GM19238 (cell line): ENCODE data around the gene NCOA5.

Experiments
- DNase-seq: peaks from one replicate; pipeline ENCODE4 v3.0.0; 2011; ENCODE audit warnings: low spot score; ENCODE audit not compliant: insufficient read length

The NCOA5 gene

DNA sequence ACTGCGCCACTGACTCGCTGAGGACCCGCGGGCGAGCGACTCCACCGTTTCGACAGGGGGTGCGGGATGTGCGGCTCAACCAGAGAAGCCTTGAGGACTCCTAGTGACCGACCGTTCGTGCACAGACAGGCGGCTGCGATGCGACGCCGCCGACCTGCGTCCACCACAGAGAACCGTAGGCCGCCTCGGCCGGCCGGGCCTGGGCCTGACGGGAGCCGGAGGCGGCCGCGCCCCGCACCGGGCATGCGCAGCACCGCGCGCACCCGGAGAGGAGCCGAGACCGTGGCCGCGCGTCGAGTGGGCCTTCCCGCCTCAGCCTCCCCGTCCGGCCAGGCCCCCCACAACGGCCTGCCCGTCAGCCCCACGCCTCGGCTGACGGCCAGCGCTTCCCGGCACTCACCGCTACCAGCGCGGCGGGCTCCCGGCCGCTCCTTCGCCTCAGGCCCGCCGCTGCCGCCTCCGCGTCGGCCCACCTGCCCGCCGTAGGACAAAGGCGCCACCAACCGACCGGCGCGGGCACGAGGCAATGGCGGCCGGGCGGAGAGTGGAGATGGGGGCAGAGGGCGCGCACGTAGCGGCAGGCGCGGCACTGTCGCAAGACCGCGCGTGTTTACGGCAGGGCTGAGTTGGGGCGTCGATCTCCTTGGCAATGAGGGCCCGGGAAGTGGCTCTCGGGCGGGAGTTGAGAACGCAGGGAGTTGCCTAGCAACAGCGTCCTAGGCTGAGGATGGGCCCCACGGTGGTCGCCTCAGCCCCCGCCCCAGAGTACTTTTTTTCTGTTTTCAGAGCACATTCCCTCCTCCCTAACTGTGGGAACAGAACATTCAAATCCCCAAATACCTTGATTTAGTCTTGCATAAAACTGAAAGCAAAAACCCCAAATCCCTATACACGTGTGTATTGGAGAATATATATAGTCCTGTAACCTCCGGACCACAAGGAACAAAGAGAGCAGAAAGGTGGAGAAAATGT lies at the start of gene NCOA5:
Gene NCOA5, minus strand, starts transcription at position 546 of the 972 bp plus-strand sequence. CDS start 10,538 bp downstream, outside the sequence.
- DNase-seq: peak; percentile 98

DNA sequence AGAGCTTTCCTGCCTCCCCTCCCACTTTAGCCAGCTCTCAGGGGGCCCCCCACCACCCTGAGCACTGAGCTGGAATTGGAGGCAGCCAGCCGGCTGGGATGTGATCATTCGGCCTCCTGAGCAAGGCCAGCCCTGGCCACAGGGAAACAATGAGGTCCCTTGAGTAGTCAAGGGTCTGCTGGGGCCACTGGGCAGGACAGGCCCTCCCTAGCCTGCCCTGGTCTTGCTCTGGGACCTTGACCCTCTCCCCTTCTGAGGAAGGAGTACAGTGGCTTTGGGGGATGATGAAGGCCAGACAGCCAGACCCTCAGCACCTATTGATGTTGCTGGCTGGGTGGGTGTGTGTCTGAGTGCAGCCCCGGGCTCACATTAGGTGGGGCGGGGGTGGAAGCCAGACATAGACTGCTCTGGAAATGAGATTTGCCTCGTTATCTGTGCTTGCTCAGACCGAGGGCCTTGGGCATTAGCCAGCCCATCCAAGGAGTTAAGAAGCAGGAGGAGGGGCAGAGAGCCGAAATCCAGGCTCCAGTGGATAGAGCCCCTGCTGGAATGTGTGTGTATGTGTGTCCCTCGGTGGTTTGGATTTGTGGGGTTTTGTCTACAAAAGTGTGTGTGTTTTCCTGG lies 49.6 kb upstream of the NCOA5 start:
- DNase-seq: no peak

DNA sequence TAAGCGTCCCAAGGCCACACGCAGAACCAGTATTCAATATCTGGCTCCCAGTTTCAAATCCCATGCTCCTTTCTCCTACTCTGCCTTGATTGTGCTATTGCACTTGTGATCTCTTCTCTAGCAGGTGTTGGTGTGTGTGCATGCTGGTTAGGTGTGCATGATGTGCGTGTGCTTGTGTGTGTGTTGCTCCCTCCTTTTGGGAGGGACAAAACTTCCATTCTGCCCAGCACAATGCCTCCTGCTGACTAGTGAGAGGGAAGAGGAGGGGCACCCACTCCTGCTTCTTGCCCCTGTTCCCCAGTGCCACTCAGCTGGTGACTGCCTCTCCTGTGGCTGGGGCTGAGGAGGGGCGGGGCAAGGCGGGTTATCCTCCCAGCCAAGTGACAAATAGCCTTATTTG lies 48.1 kb upstream of the NCOA5 start:
- DNase-seq: no peak

DNA sequence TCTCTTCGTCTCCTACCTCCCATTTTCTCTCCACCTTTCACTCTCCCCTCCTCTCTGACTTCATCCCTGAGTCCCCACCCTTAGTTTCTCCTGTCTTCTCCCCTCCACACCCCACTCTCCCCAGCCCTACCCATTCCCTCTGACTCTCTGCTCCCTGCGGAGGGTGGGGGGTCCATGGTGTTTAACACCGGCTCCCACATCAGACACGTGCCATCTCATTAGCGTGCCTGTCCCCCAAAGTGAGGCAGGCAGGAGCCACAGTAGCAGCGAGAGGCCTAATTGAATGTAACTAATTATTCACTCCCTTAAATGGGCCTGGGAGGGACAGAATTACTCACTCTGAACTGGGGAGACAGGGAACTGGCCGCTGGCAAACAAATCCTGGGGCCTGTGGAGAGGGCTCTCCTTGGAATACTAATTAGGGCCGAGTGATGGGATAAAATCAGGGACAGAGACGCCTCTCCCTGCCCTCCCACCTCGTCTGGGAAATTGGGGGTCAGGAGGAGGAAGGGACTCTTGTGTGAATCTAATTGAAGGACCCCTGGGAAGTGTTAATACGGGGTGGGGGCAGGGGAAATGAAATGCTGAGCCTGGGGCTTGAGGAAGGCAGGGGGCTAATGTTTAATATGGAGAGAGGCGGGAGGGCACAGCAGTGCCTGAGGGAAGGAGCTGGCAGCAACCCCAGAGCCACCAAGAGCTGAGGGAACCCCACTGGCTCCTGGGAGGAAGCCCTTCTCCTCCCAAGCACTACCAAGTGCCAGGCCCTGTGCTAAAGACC lies 46.3 kb upstream of the NCOA5 start:
- DNase-seq: no peak

DNA sequence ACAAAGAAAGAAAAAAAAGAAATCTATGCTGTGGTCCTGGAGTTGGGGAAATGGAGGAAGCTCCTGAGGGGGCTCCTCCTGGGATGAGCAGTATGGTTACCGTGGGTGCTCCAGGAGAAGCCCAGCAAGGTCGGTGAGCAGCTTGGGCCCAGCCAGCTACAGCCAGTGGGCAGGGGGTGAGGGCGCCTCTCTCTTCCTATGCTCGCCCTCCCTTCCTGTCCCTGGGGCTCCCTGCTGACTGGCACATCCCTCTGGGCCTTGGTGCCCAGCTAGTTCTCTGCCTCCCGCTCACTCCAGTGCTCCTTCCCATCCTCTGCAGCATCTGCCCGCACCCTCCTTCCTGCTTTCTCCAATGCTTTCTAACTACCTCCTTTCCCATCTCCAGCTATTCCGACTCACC lies 45.0 kb upstream of the NCOA5 start:
- no peak for DNase-seq

DNA sequence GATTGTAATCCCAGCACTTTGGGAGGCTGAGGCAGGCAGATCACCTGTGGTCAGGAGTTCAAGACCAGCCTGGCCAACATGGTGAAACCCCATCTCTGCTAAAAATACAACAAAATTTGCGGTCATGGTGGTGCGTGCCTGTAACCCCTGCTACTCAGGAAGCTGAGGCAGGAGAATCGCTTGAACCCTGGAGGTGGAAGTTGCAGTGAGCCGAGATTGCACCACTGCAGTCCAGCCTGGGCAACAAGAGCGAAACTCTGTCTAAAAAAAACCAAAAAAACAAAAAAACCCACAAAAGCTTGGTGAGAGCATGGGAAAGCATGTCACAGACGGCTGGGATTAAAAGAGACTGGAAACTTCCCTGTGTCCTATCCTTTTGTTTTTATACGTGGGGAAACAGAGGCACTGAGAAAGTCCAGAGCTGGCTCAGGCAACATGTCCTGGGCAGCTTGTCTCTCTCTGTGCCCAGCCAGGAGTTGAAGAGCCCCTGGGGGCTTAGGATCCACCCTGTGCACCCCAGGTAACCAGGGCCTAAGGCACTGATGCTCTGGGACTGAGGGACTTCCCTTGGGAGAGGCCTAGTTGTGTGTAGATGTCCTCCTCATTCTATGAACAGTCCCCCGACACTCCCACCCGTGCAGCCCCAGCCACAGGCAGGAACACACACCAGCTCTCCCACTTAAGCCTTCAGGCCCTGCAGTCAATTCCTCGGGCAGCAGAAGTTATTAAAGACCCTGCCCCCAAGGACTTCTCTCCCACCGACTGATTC lies 44.3 kb upstream of the NCOA5 start:
- DNase-seq: no peak

DNA sequence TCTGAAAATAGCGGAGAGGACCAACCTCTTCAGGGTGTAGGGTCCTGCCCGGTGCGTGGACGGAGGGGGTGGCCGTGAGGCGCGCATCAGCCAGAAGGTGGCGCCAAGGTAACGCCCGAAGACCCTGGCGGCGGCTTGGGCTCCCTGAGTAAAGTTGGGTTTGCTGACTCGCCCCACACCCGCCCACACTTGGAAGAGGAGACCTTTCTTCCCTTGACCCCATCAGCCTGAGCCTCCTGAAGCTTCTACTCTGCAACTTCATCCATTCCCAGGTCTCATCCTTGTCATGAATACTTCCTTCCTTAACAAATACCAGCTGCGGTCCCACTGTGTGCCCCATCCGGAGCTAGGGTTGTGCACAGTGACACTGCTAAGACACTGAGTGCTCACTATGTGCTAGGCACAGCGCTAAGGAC lies 43.0 kb upstream of the NCOA5 start:
- peak; percentile 72 for DNase-seq

DNA sequence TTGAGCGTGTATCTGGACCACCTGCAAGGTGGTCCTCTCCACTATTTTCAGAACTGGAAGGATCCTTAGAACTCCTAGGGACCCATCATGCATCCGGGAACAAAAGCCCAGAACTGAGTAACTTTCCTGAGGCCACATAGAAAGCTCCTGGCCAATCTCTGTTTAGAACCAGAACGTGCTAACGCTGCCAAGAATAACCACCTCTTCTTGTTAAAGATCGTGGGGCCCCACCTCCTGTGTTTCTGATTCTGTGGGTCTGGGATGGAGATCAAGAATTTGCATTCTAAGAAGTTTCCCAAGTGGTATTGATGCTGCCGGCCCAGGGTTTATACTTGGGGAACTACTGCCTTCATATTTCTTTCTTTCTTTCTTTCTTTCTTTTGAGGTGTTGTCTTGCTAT lies 41.6 kb upstream of the NCOA5 start:
- DNase-seq: no peak

DNA sequence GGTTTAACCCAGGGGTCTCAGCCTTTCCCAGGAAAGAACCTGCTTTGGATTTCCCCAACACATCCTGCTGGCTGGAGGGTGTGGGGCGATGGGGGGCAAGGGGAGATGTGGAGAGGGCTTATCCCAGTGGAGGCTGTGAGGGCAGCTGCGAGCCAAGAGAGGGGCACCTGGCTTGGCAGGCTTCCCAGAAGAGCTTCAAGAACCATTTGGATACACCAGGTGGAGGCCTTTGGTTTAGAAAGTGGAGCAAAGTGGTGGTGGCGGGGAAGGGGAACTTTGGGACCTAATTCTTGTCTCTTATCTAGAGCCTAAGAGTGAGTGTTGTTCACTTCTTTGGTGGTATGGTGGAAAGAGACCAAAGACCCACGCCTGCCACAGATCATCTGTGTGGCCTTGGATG lies 40.8 kb upstream of the NCOA5 start:
- no peak for DNase-seq

DNA sequence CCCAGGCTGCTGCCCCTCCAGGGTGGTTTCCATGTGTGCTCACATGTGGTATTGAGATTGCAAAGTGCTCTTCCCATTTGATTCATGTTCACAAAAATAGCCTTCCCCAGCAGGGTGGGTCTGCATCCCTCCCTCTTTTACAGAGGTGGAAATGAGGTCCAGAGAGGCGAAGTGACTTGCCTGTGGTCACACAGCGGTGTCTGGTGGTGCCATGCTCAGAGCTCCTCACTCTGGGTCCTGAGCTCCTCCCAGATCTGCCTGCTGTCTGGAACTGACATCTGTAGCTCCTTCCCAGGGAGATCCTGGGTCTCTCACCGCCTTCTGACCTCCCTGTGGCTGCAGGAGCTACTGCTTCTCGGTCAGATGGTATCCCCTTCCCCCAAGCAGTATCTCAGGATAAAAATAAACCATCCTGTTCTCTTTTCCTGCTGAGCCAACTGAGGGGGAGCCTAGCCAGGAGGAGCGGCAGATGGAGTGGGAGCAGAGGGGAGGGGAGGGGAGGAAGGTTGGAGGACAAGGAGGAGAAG lies 40.3 kb upstream of the NCOA5 start:
- no peak for DNase-seq

DNA sequence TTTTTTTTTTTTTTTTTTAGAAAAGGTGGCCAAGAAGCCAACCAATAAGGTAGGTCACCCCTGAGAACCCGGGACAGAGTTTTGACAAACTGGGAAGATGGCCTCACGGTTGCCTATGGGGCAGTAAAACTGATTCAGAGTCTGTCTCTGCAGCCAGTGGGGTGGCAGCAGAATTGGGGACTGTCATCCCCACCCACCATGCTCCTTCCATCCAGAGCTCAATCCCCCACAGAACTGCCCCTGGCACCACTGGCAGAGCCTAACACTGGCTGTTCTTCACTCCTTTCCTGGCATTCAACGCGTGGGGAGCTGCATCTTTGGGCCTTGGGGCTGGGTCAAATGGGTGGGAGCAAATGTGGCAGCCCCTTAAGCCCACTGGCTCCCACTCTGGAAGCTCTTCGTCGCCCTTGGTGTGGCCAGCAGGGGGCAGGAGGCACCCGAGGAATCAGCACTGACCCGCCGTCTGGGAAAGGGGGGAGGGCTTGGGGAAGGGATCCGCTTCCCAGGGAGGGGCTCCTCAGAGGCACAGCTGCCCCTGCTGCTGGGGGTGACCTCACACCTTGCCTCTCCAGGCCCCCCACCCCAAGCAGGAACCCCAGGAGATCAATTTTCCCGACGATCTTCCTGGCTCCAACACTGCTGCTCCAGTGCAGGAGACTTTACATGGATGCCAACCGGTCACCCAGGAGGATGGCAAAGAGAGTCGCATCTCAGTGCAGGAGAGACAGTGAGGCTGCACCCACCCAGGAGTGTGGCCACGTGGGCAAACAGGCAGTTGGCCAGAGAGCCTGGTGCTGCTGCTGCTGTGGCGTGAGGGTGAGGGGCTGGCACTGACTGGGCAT lies 38.8 kb upstream of the NCOA5 start:
- no peak for DNase-seq

DNA sequence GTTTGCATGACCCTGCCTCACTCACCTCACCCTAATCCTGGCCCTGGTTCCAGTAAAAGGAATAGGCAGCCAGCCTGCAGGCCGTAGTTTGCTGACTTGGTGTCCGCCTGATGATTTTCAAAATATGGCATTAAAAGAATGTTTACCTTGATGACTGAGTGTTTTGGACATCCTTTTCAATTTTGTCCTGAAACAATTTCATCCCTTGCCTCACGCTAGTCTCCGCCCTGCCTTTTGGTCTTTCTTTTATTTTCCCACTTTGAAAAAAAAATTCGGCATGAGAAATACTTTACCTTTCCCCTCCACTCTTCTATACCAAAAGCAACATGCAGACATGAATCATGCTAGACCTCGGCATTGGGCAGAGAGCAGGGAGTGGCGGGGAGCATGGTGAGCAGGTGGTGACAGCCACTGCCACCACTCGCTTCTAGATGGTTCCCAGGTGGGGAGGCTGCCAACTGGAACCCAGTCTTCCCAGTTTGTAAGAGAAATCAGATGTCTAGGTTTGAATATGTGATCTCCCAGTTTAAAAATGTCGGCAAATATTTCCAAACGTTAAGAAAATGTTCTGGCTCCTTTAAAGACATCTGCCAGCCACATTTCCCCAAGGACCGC lies 37.7 kb upstream of the NCOA5 start:
- no peak for DNase-seq

DNA sequence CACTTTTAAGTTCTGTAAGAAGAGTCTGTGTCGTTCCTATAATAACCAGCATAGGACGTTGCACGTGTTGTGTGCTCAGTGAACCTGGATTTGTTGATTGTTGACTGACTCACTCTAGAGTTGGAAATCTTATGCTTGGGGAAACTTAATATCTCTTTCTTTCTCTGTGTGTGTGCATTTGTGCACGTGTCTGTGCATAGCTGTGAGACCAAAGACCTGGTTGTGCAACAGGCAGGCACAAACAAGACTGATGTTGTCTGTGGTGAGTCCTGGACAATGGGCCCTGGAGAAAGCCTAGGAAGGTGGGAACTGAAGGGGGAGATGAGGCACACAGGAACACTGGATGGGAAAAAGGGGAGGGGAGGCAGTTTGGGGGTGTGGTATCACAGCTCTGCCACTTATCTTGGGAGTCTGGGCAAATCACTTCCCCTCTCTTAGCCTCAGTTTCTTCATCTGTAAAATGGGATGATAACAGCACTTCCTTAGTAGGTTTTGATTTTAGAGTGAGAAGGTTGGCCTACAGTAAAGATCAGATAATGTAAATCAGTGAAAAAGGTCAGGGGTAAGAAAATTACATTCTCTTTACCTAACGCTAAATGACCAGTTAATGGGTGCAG lies 36.8 kb upstream of the NCOA5 start:
- no peak for DNase-seq

DNA sequence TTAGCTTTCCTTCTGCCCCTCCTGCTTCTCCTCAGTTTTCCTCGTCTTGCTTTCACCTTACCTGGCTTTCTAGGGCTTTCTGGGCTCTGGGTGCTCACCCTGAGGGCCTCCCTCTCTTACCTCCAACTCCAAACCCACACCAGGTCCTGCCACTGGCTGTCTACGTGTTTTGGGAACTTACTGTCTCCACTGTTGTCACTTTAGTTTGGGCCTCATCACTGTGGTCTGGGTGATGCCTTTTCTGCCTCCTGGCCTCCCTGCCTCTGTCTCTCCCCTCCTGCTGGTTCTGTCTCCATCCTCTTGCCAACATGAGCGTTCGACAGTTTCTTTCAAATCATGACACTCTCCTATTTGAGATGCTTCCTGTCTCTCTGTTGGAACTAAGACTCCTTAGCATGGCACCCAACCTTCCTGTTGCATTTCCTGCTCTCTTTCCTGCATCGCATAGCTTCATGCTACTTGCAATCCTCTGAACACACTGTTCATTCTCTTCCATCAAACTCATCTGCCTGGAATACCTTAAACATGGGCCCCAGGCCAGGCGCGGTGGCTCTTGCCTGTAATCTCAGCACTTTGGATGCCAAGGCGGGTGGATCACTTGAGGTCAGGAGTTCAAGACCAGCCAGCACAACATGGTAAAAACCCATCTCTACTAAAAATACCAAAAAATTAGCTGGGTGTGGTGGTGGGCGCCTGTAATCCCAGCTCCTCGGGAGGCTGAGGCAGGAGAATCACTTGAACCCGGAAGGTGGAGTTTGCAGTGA lies 33.9 kb upstream of the NCOA5 start:
- DNase-seq: no peak

DNA sequence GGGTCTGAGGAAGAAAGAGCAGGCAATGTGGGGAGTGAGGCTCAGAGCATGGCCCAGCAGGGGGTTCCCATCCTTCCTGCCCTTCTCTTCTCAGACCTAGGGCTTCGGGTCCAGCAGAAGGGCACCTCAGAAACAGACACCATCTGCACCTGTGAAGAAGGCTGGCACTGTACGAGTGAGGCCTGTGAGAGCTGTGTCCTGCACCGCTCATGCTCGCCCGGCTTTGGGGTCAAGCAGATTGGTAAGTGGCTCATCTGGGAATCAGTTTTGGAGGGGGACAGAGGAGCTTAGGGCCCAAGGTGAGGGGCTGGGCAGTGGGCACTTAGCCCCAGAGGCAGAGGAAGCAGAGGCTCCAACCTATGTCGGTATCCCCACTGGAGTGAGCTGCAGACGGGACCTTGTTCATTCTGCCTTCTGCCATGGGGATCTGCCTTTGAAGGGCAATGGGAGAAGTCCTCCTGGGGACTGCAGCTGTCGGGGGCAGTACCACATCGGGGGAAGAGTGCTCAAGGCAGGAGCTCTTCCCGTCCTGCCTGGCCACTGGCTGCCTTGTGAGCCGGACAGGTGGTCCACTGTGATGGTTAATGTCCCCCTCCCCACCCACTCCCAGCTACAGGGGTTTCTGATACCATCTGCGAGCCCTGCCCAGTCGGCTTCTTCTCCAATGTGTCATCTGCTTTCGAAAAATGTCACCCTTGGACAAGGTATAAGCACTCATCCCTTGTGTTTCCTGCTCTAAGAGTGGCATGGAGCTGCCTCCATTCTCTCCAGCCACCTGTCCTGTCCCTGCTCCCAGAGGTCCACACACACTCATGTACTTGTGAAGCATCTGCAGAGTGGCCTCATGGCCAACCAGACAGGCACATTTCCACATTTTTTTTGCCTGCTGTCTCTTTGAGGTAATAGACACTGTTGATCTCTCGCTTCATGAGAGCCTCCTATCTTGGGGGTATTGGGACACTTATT lies 33.0 kb upstream of the NCOA5 start:
- no peak for DNase-seq

DNA sequence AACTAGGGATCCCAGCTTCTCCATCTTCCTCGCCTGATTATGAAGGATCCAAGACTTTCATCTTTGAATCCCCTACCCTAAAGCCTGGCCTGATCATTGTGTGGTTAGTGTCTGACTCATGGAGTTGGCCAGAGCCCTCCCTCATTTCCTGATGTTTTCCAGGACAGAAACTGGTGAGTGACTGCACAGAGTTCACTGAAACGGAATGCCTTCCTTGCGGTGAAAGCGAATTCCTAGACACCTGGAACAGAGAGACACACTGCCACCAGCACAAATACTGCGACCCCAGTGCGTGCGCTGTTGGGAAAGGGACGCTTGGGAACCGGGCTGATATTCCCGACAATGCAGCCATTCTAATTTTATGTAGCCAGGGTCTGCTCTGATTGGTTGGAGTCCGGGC lies 32.3 kb upstream of the NCOA5 start:
- DNase-seq: no peak
